Type B pancreatic cell (in vitro differentiated cells): ENCODE results near the gene DNAJB8. TPM values are rescaled to one million over a fixed set of nuclear protein-coding genes. Genes with fewer than 3 reads are reported as not detected.

Experiments used
- DNase-seq: peaks from one replicate; pipeline ENCODE4 v3.0.0; 2021; ENCODE audit warnings: mixed read lengths; ENCODE audit not compliant: unreplicated experiment; ENCODE audit errors: extremely low spot score
- H3K27ac Mint-ChIP-seq: 2 replicates; pipeline ENCODE4 v1.8.0; 2021; ENCODE audit warnings: mild to moderate bottlenecking, mixed read lengths
- H3K27me3 Mint-ChIP-seq: 2 replicates; pipeline ENCODE4 v1.8.0; 2021; ENCODE audit warnings: mixed read lengths
- H3K36me3 Mint-ChIP-seq: 2 replicates; pipeline ENCODE4 v1.8.0; 2021; ENCODE audit warnings: mixed read lengths
- H3K4me1 Mint-ChIP-seq: one replicate; pipeline ENCODE4 v1.8.0; 2021; ENCODE audit warnings: mixed read lengths; ENCODE audit not compliant: unreplicated experiment
- H3K4me3 Mint-ChIP-seq: 2 replicates; pipeline ENCODE4 v1.8.0; 2021; ENCODE audit warnings: mild to moderate bottlenecking, mixed read lengths
- H3K9me3 Mint-ChIP-seq: 2 replicates; pipeline ENCODE4 v1.8.0; 2021; ENCODE audit warnings: mixed read lengths
- CTCF ChIP-seq: fragments of 200-600 bp; sonication (generic); conservative IDR thresholded peaks from 2 replicates; pipeline ENCODE4 v1.5.0; 2021; ENCODE audit warnings: antibody characterized with exemption, mild to moderate bottlenecking
- total RNA-seq: library from RNA; stranded (reverse); gene quantifications from 2 replicates; pipeline ENCODE4 v1.2.1, GENCODE V29; 2021; ENCODE audit warnings: low replicate concordance

DNAJB8 gene
- total RNA-seq, 1 donor from 2014 or later, result not detected

GRCh38 chr3:128475355-128475754, 8.7 kb upstream of the DNAJB8 start:
- TF ChIP-seq CTCF, result no peak
- Mint-ChIP-seq H3K36me3 (peaks cover 11% of the 10 kb centered on the region), H3K4me3 (no peak overlapping the region), H3K4me1 (no peaks in the 10 kb centered on the region), H3K27ac (no peak overlapping the region), H3K27me3 (peaks cover 69% of the 10 kb centered on the region), H3K9me3 (no peaks in the 10 kb centered on the region)
- DNase-seq, result no peak

GRCh38 chr3:128473737-128474136, 7.0 kb upstream of the DNAJB8 start:
- H3K4me3 Mint-ChIP-seq, result no peak overlapping the region

GRCh38 chr3:128473180-128473519, 6.5 kb upstream of the DNAJB8 start:
- Mint-ChIP-seq H3K27ac (no peak overlapping the region), H3K9me3 (no peaks in the 10 kb centered on the region), H3K27me3 (peaks cover 56% of the 10 kb centered on the region), H3K4me3 (no peak overlapping the region), H3K36me3 (peaks cover 6% of the 10 kb centered on the region), H3K4me1 (no peaks in the 10 kb centered on the region)
- no peak for DNase-seq
- no peak for TF ChIP-seq CTCF

More at GRCh38 chr3:128473737-128474136, 7.0 kb upstream of the DNAJB8 start:
- H3K9me3 Mint-ChIP-seq, result no peaks in the 10 kb centered on the region
- no peaks in the 10 kb centered on the region for H3K4me1 Mint-ChIP-seq
- TF ChIP-seq CTCF, result no peak
- peaks cover 60% of the 10 kb centered on the region for H3K27me3 Mint-ChIP-seq
- peak overlapping the region; percentile 3 for H3K27ac Mint-ChIP-seq
- H3K36me3 Mint-ChIP-seq, result peaks cover 11% of the 10 kb centered on the region
- DNase-seq, result no peak

GRCh38 chr3:128472449-128473179, 5.9 kb upstream of the DNAJB8 start:
- H3K27me3 Mint-ChIP-seq, result peaks cover 51% of the 10 kb centered on the region
- no peak overlapping the region for H3K27ac Mint-ChIP-seq
- DNase-seq, result no peak
- no peak overlapping the region for H3K4me3 Mint-ChIP-seq
- H3K36me3 Mint-ChIP-seq, result peaks cover under 1% of the 10 kb centered on the region
- no peak for TF ChIP-seq CTCF
- no peaks in the 10 kb centered on the region for H3K9me3 Mint-ChIP-seq
- no peaks in the 10 kb centered on the region for H3K4me1 Mint-ChIP-seq

- Mint-ChIP-seq H3K9me3 (no peaks in the 10 kb centered on the region), H3K27me3 (peaks cover 57% of the 10 kb centered on the region), H3K36me3 (no peaks in the 10 kb centered on the region), H3K4me3 (no peak overlapping the region), H3K27ac (no peak overlapping the region), H3K4me1 (no peaks in the 10 kb centered on the region)
- no peak for DNase-seq
- TF ChIP-seq CTCF, result no peak
These were observed 5.0 kb upstream of the DNAJB8 start for GRCh38 chr3:128471720-128472119.
